ENCODE measurements around the gene APOL6.
"Not testable (repeated sequence)": the region's sequence is repeated elsewhere in the genome, so short reads cannot be mapped to it uniquely, and the experiment has no call there.

The APOL6 gene

GRCh38 chr22:35690001-35690400 is 41.8 kb downstream of the APOL6 start:
- H2BK120ac ChIP-seq (ENCODE audit: low read depth, low read length): no peak overlapping the region
- H2BK15ac ChIP-seq (ENCODE audit: low read depth, poor library complexity, severe bottlenecking): no peak overlapping the region
- H2BK12ac ChIP-seq (ENCODE audit: low read length in 2 of 2): no peak overlapping the region
- H3K9ac ChIP-seq (ENCODE audit: low read length): no peak overlapping the region
- no peak overlapping the region for H2AK5ac ChIP-seq (ENCODE audit: low read length, severe bottlenecking)
- no peak overlapping the region for H3K4me2 ChIP-seq (ENCODE audit: low read length, poor library complexity, severe bottlenecking)
- no peaks in the 10 kb centered on the region for H3K27me3 ChIP-seq (ENCODE audit: control insufficient read depth in 1 of 2, insufficient read depth in 1 of 2, low read length in 2 of 2)
- H3K9me3 ChIP-seq (ENCODE audit: control insufficient read depth, low read length): no peaks in the 10 kb centered on the region
- no peaks in the 10 kb centered on the region for H3K4me1 ChIP-seq (ENCODE audit: control insufficient read depth, insufficient read depth, low read depth, low read length)
- WGBS: no CpG with 5 or more reads among the region's 1 CpG
- H3K23ac ChIP-seq (ENCODE audit: low read length in 2 of 2): no peak overlapping the region
- H3K79me1 ChIP-seq (replicated peaks; ENCODE audit: low read length, poor library complexity, severe bottlenecking): no peaks in the 10 kb centered on the region
- H3K18ac ChIP-seq (ENCODE audit: low read depth in 1 of 2, low read length in 2 of 2): no peak overlapping the region
- no peak overlapping the region for H2AFZ ChIP-seq (ENCODE audit: low read depth, low read length)
- H3K36me3 ChIP-seq (ENCODE audit: control insufficient read depth in 1 of 2, insufficient read depth in 2 of 2, low read depth in 1 of 2, low read length in 2 of 2): no peaks in the 10 kb centered on the region
- no peak overlapping the region for H3K4ac ChIP-seq (ENCODE audit: low read depth in 1 of 2, low read length in 2 of 2)
- H2BK5ac ChIP-seq (ENCODE audit: low read depth, low read length, poor library complexity, severe bottlenecking): no peak overlapping the region
- H3K14ac ChIP-seq (ENCODE audit: low read length in 2 of 2): no peak overlapping the region
- no peak overlapping the region for H4K8ac ChIP-seq (ENCODE audit: low read length)
- H4K91ac ChIP-seq (ENCODE audit: low read length): no peak overlapping the region
- DNase-seq: no peak
- no peak overlapping the region for H3K27ac ChIP-seq (ENCODE audit: low read length, poor library complexity, severe bottlenecking)
- no peak overlapping the region for H3K4me3 ChIP-seq (ENCODE audit: insufficient read depth in 1 of 2, low read depth in 1 of 2, low read length in 2 of 2)

GRCh38 chr22:35695202-35695601 is 47.0 kb downstream of the APOL6 start:
- 96% methylated on average over 13 of the region's 13 CpGs for WGBS
- Histone ChIP-seq H4K8ac (ENCODE audit: low read length) (no peak overlapping the region), H3K4me2 (ENCODE audit: low read length, poor library complexity, severe bottlenecking) (no peak overlapping the region), H2AK5ac (ENCODE audit: low read length, severe bottlenecking) (no peak overlapping the region), H2BK15ac (ENCODE audit: low read depth, poor library complexity, severe bottlenecking) (no peak overlapping the region), H3K36me3 (ENCODE audit: control insufficient read depth in 1 of 2, insufficient read depth in 2 of 2, low read depth in 1 of 2, low read length in 2 of 2) (no peaks in the 10 kb centered on the region), H3K9ac (ENCODE audit: low read length) (no peak overlapping the region), H3K23ac (ENCODE audit: low read length in 2 of 2) (no peak overlapping the region), H3K27ac (ENCODE audit: low read length, poor library complexity, severe bottlenecking) (no peak overlapping the region), H3K4me3 (ENCODE audit: insufficient read depth in 1 of 2, low read depth in 1 of 2, low read length in 2 of 2) (no peak overlapping the region), H2BK5ac (ENCODE audit: low read depth, low read length, poor library complexity, severe bottlenecking) (no peak overlapping the region), H3K27me3 (ENCODE audit: control insufficient read depth in 1 of 2, insufficient read depth in 1 of 2, low read length in 2 of 2) (no peaks in the 10 kb centered on the region), H2BK12ac (ENCODE audit: low read length in 2 of 2) (no peak overlapping the region), H2AFZ (ENCODE audit: low read depth, low read length) (no peak overlapping the region), H4K91ac (ENCODE audit: low read length) (no peak overlapping the region), H3K79me1 (replicated peaks; ENCODE audit: low read length, poor library complexity, severe bottlenecking) (no peaks in the 10 kb centered on the region), H3K4me1 (ENCODE audit: control insufficient read depth, insufficient read depth, low read depth, low read length) (no peaks in the 10 kb centered on the region), H3K14ac (ENCODE audit: low read length in 2 of 2) (no peak overlapping the region), H2BK120ac (ENCODE audit: low read depth, low read length) (no peak overlapping the region), H3K18ac (ENCODE audit: low read depth in 1 of 2, low read length in 2 of 2) (no peak overlapping the region), H3K9me3 (ENCODE audit: control insufficient read depth, low read length) (no peaks in the 10 kb centered on the region), H3K4ac (ENCODE audit: low read depth in 1 of 2, low read length in 2 of 2) (no peak overlapping the region)
- DNase-seq: no peak

DNA sequence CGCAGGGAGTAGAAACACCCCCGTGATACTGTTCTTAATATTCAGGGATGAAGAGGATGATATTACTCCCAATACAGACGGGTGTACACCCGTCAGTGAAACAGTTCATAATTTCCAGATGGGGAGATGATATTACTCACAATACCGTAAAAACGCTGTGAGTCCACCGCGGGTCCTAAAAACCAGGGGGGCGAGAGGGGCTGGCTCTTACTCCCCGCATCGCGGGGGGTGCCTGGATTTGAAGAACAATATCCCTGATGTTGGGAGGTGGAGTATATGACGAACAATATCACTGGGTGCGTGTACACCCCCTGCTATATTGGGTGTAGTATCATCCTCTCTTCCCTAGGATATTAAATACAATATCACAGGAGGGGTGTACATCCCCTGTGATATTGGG is 48.9 kb downstream of the APOL6 start:
- no peak overlapping the region for H2BK12ac ChIP-seq (ENCODE audit: low read length in 2 of 2)
- no peaks in the 10 kb centered on the region for H3K4me1 ChIP-seq (ENCODE audit: control insufficient read depth, insufficient read depth, low read depth, low read length)
- H2BK15ac ChIP-seq (ENCODE audit: low read depth, poor library complexity, severe bottlenecking): no peak overlapping the region
- H4K91ac ChIP-seq (ENCODE audit: low read length): no peak overlapping the region
- H2AFZ ChIP-seq (ENCODE audit: low read depth, low read length): no peak overlapping the region
- H3K4ac ChIP-seq (ENCODE audit: low read depth in 1 of 2, low read length in 2 of 2): no peak overlapping the region
- no peak overlapping the region for H3K4me3 ChIP-seq (ENCODE audit: insufficient read depth in 1 of 2, low read depth in 1 of 2, low read length in 2 of 2)
- H3K36me3 ChIP-seq (ENCODE audit: control insufficient read depth in 1 of 2, insufficient read depth in 2 of 2, low read depth in 1 of 2, low read length in 2 of 2): no peaks in the 10 kb centered on the region
- H3K27ac ChIP-seq (ENCODE audit: low read length, poor library complexity, severe bottlenecking): no peak overlapping the region
- H3K4me2 ChIP-seq (ENCODE audit: low read length, poor library complexity, severe bottlenecking): no peak overlapping the region
- H3K14ac ChIP-seq (ENCODE audit: low read length in 2 of 2): no peak overlapping the region
- H4K8ac ChIP-seq (ENCODE audit: low read length): no peak overlapping the region
- no peak overlapping the region for H3K9ac ChIP-seq (ENCODE audit: low read length)
- 92% methylated on average over 12 of the region's 14 CpGs for WGBS
- no peaks in the 10 kb centered on the region for H3K27me3 ChIP-seq (ENCODE audit: control insufficient read depth in 1 of 2, insufficient read depth in 1 of 2, low read length in 2 of 2)
- no peak overlapping the region for H2AK5ac ChIP-seq (ENCODE audit: low read length, severe bottlenecking)
- H3K9me3 ChIP-seq (ENCODE audit: control insufficient read depth, low read length): no peaks in the 10 kb centered on the region
- no peak for DNase-seq
- H2BK5ac ChIP-seq (ENCODE audit: low read depth, low read length, poor library complexity, severe bottlenecking): no peak overlapping the region
- H3K79me1 ChIP-seq (replicated peaks; ENCODE audit: low read length, poor library complexity, severe bottlenecking): no peaks in the 10 kb centered on the region
- H3K23ac ChIP-seq (ENCODE audit: low read length in 2 of 2): no peak overlapping the region
- H3K18ac ChIP-seq (ENCODE audit: low read depth in 1 of 2, low read length in 2 of 2): no peak overlapping the region
- no peak overlapping the region for H2BK120ac ChIP-seq (ENCODE audit: low read depth, low read length)

DNA sequence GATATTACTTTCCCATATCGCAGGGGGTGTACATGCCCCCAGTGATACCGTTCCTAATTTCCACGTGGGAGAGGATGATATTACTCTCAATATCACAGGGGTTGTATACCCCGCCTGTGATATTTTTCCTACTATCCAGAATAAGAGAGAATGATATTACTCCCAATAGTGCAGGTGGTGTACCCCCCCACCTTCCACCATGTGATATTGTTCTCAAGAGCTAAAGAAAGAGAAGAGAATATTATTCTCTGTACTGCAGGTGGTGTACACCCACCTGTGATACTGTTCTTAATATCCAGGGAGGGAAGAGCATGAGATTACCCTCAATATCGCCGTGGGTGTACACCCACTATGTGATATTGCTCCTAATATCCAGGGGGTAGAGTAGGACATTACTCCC is 51.6 kb downstream of the APOL6 start:
- not testable (repeated sequence) for DNase-seq; H2AFZ ChIP-seq (ENCODE audit: low read depth, low read length); H3K27ac ChIP-seq (ENCODE audit: low read length, poor library complexity, severe bottlenecking); H3K36me3 ChIP-seq (ENCODE audit: control insufficient read depth in 1 of 2, insufficient read depth in 2 of 2, low read depth in 1 of 2, low read length in 2 of 2); H2BK120ac ChIP-seq (ENCODE audit: low read depth, low read length); H3K18ac ChIP-seq (ENCODE audit: low read depth in 1 of 2, low read length in 2 of 2); H2BK5ac ChIP-seq (ENCODE audit: low read depth, low read length, poor library complexity, severe bottlenecking); H3K9ac ChIP-seq (ENCODE audit: low read length); H3K27me3 ChIP-seq (ENCODE audit: control insufficient read depth in 1 of 2, insufficient read depth in 1 of 2, low read length in 2 of 2); H2BK12ac ChIP-seq (ENCODE audit: low read length in 2 of 2); H3K4me3 ChIP-seq (ENCODE audit: insufficient read depth in 1 of 2, low read depth in 1 of 2, low read length in 2 of 2); H3K14ac ChIP-seq (ENCODE audit: low read length in 2 of 2); H4K91ac ChIP-seq (ENCODE audit: low read length); H3K4me2 ChIP-seq (ENCODE audit: low read length, poor library complexity, severe bottlenecking); H3K4me1 ChIP-seq (ENCODE audit: control insufficient read depth, insufficient read depth, low read depth, low read length); H2AK5ac ChIP-seq (ENCODE audit: low read length, severe bottlenecking); H3K79me1 ChIP-seq (replicated peaks; ENCODE audit: low read length, poor library complexity, severe bottlenecking); H3K4ac ChIP-seq (ENCODE audit: low read depth in 1 of 2, low read length in 2 of 2); H3K9me3 ChIP-seq (ENCODE audit: control insufficient read depth, low read length); H2BK15ac ChIP-seq (ENCODE audit: low read depth, poor library complexity, severe bottlenecking); H4K8ac ChIP-seq (ENCODE audit: low read length); H3K23ac ChIP-seq (ENCODE audit: low read length in 2 of 2)
- 100% methylated on average over 2 of the region's 6 CpGs for WGBS
